NCI-H526 treated with DMSO at 0.1 percent for 48 hours (cell line): ENCODE measurements around the gene PTDSS2.
A peak's percentile ranks its signal among the peaks of the same experiment; 100 is the strongest.

Experiments used
- DNase-seq: peaks from one replicate; lab custom pipeline; 2025; lab: John Stamatoyannopoulos, UW

Gene PTDSS2

GRCh38 chr11:530960-531831 lies 81.1 kb downstream of the PTDSS2 start:
- DNase-seq: no peak

GRCh38 chr11:531919-532526 lies 81.9 kb downstream of the PTDSS2 start:
- no peak for DNase-seq

- no peak for DNase-seq
Measured at GRCh38 chr11:532527-532985, 82.5 kb downstream of the PTDSS2 start.

- no peak for DNase-seq
Measured at GRCh38 chr11:532986-533585, 83.0 kb downstream of the PTDSS2 start.

GRCh38 chr11:533586-534395 lies 83.7 kb downstream of the PTDSS2 start:
- no peak for DNase-seq

GRCh38 chr11:534396-535209 lies 84.5 kb downstream of the PTDSS2 start:
- DNase-seq: peak; percentile 66

- DNase-seq: no peak
Measured at GRCh38 chr11:535210-535518, 85.1 kb downstream of the PTDSS2 start.

- peak; percentile 87 for DNase-seq
Measured at GRCh38 chr11:535519-536454, 85.7 kb downstream of the PTDSS2 start, which contains the start of gene HRAS. Gene HRAS (minus strand): TSS chr11:535576.

GRCh38 chr11:536841-537621 lies 87.0 kb downstream of the PTDSS2 start, which contains the start of gene LRRC56:
Gene LRRC56 (plus strand): TSS chr11:537527. CDS start chr11:540685, 3,158 bp downstream.
- peak; percentile 94 for DNase-seq

GRCh38 chr11:537622-538430 lies 87.7 kb downstream of the PTDSS2 start:
- no peak for DNase-seq

- DNase-seq: no peak
Measured at GRCh38 chr11:538431-539051, 88.5 kb downstream of the PTDSS2 start.

GRCh38 chr11:539971-540481 lies 89.9 kb downstream of the PTDSS2 start:
- DNase-seq: no peak
